Lung microvascular endothelial cell (primary cell): ENCODE data around the gene OXLD1. TPM values are rescaled to one million over a fixed set of nuclear protein-coding genes. Genes with fewer than 3 reads are reported as not detected.

Experiments used
- DNase-seq, 2 donors: peaks; one replicate each; pipeline versions ENCODE4 v3.0.0 to v3.0.0-alpha.2; 2010; ENCODE audit warnings: low read depth in 2 of 2
- total RNA-seq: library from RNA; depleted of rRNA; stranded (reverse); fragments of >200 nt; gene quantifications from 2 replicates; pipeline ENCODE4 v1.2.1, GENCODE V29; 2014

OXLD1 gene
- total RNA-seq, 1 donor from 2014 or later = 30.4 TPM

DNA sequence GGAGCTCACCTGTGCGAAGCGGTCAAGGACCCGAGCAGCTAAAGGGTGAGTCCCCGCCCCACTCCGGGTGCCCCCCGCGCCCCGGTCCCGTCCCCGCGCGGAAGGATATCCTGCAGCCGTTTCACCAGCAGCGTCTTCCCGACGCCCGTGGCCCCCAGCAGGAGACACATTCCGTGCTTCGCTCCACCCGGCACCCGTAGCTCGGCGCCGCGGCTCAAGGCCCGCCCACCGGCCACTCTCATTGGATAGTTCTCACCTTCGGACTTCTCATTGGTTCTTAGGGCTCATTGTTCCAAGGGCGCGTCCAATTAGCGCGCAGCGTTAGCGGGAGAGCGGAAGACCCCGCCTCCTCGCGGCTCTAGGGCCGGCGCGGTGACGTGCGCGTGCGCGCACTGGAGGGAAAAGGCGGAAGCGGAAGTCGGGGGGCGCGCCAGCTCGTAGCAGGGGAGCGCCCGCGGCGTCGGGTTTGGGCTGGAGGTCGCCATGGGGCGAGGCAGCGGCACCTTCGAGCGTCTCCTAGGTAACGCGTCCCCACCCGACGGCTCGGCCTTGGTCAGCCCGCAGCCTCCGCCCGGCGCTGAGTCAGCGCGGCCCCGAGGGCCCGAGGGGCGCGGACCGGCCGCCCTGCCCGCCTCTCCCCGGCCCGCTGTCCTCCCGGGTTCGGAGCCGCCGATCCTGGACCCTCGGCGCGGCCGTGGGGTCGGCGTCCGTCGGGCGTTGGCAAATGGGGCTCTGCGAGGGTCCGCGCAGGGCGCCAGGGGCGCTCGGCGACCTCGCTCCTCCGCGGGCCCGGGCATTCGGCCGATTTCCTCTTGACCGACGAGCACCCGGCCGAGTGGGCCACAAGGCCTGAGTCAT is 17.4 kb upstream of the OXLD1 start, which contains the start of the genes ARL16 and HGS:
Gene ARL16 (minus strand): TSS at position 214 of the 858 bp plus-strand sequence. CDS start 44 bp downstream, at position 170.
Gene HGS (plus strand): TSS at position 428 of the 858 bp plus-strand sequence. CDS start 56 bp downstream, at position 484.
- peak; percentile 99 for DNase-seq

DNA sequence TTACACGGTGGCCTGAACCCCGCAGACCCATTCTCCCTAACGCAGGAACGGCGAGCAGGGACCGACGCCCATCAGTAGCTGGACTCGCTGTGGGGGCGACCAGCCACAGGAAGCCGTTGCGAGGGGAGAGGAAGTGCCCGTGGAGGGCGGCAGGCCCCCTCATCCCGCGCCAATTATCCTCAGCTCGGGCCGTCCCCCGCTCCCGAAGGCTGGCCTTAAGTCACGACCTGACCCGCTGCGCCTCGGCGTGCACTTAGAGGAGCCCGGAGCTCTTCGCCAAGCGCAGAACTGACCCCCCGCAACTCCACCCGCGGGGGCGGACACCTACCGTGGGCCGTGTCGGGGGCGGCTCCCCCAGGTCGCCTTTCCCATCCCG is 16.8 kb upstream of the OXLD1 start:
- DNase-seq = no peak

DNA sequence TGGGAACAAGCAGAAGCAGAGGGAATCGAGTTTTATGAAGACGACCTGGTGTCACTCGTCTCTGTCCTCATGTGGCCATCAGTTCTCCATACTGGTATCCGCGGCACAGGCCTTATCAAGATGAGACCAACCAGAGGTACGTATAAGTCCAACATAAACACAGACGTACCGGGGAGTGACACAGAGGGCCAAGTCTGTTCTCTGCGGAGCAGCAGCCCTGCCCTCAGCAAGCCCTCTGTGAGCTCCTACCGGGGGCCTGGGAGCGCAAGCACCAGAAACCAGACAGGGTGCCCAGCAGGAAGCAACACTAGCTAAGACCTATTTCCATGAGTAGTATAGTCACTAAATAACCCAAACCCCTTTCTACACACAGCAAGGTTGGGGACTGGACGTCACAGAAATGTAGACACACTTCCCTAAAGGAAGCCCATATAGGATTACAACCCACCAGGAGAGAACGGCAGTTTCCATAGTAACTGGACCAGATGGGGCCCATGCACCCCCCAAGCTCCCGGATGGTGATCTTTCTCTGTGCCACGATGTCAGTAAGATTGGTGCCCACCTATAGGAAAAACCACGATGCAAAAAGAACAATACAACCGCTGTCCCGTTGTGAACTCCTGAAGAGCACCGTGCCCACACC is 16.3 kb upstream of the OXLD1 start:
- no peak for DNase-seq

DNA sequence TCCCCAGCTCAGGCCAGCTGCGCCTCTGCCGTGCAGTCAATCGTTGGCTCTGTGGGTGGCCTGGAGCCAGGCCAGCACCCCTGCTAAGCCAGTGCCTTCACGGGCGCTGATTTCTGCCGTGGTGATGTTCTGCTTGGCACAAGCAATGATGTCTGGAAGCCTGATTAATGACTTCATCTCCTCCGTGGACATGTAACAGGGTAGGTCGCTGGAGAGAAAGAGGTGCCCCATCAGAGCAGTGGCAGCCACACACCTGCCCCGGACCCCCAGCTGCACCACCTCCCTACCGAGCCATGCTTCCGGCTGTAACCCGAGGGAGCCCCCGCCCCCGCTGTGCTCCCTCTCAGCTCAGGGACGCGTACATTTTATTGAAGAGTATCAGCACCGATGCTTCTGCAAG is 15.3 kb upstream of the OXLD1 start:
- no peak for DNase-seq

DNA sequence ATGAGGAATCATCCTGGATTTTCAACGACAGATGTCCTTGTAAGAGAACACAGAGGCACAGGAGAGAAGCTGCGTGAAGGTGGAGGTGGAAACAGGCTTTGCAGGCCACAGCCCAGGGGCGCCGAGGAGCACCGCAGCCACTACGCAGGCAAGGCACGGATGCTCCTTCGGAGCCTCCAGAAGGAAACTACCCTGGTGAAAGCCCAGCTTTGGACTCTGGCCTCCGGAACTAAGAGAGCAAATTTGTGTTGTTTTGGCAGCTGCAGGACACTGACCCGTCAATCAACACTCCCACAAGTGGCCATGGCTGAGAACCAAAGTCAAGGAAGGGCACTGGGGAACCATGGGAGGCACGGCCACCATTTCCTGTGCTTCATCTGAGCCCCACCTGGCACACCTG is 13.7 kb upstream of the OXLD1 start:
- no peak for DNase-seq

DNA sequence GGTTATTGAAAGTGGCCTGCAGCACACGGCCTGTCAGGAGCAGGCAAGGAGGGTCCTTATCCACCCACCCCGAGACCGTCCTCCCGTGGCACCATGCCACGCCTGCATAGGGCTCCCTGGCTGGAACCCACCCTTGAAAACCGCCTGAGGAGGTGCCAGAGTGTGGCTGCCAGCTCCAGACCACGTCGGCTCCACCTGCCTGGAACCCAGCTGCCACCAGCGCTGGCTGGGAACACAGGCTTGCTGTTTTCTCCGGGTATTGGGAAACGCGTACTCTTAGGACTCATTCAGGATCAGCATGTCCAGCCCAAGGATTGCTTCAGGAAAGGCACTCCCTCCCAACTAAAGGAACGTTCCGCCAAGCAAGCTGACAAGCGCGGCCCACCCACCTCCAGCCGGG is 10.5 kb upstream of the OXLD1 start:
- no peak for DNase-seq

DNA sequence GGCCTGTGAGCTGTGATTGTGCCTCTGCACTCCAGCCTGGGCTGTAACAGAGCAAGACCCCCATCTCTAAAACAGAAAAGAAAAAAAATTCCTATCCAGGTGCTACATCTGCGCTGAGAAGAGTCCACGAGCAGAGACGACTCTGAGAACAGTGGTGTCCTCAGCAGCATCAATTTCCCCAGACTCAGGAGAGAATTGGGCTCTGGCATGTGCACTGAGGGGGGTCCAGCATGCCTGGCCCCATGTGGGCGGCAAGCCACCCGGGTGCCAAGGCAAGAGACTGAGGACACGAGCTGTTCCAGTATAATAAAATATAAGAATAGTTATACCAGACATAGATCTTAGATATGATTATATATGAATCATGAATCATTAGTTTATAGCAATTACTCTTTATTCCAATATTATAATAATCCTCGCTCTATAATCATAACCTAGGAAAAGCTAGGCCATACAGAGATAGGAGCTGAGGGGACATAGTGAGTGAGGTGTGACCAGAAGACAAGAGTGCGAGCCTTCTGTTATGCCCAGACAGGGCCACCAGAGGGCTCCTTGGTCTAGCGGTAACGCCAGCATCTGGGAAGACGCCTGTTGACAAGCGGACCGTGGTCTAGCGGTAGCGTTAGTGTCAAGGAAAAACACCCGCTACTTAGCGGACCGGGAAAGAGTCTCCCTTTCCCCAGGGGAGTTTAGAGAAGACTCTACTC is 9.3 kb upstream of the OXLD1 start:
- DNase-seq = peak in 1 of 2 donors; percentile 46

DNA sequence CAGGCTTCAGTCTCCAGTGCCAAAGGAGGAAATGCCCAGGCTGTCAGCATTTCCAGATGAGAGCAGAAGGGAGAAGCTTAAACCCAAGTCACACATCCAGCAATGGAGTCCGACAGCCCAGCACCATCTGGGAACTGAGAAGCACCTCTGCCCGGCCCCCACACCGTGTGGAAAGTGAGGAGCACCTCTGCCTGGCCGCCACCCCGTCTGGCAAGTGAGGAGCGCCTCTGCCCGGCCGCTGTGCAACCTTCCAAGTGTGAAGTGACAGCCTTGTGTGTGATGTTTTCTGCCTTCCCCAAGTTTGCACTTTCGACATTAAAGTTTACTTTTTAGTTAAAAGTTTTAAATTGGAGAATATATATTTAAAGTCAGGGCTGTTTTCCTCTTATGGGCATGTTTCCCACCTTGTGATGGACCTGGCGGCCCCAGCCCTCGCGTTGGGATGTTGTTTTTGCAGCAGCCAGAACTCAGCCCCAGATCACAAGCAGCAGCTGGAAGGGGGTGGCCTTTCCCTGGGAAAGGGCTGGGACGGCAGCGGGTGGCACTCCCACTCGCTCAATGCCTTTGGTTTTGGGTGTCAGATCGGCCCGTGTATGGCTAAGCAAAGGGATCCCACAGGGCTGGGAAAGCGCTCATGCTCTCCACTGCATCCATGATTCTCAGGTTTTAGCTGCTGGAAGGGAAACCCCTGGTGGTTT is 7.3 kb upstream of the OXLD1 start:
- DNase-seq = no peak

DNA sequence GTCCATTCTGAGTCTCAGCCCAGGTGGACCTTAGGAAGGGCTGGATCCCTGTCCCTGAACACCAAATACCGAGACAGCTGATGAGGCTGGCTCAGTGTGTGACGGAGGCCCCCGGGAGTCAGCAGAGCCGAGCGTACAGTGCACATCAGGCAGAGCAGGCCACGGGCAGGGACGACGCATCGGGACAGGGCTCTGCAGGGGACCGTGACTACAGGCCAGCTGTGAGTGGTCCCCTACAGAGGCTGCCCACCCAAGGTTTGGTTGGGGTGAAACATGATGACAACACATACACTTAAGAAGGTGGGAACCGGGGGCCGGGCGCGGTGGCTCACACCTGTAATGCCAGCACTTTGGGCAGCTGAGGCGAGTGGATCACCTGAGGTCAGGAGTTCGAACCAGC is 6.5 kb upstream of the OXLD1 start:
- no peak for DNase-seq

DNA sequence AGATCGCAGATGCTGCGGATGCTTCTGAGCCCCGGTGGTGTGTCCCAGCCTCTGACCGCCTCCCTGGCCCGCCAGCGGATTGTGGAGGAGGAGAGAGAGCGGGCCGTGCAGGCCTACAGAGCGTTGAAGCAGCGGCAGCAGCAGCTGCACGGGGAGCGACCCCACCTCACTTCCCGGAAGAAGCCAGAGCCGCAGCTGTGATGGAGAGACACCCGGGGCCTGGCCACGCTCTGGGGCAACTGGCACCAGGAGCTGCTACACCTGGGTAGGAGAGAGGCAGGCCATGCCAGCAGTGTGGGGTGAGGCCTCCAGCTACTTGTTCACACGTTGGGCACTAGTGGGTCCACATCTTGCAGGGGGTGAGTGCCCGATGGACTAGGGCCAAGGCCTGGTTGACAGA is 6.1 kb upstream of the OXLD1 start:
- no peak for DNase-seq

DNA sequence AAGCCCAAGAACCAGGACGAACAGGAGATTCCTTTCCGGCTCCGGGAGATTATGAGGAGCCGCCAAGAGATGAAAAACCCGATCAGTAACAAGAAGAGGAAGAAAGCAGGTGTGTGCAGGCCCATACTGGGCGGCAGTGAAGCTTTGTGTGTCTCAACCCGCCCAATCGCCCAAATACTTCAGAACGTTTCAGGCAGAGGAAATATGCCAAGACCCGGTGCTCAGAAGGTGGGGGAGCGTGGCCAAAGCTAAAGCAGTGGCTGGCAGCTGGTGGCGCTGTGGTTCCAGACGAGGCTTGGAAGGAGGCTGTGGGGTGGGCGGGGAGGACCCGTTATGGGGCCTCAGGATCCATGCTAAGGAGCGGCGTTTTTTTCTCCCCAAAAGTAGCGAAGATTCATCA is 1.3 kb upstream of the OXLD1 start:
- DNase-seq = no peak

DNA sequence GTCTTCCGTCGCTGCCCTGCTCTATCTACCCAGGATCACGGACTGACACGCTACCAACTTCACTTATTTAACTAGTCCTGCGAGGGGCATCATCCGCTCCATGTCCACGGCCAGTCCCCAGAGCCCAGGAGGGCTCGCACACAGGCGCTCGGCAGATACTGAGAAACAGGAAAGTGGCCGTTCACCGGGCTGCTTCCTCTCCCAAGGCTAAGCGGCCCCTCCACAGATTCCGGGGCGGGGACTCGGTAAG is 388 bp downstream of the OXLD1 start:
- DNase-seq = peak; percentile 62 to 64

DNA sequence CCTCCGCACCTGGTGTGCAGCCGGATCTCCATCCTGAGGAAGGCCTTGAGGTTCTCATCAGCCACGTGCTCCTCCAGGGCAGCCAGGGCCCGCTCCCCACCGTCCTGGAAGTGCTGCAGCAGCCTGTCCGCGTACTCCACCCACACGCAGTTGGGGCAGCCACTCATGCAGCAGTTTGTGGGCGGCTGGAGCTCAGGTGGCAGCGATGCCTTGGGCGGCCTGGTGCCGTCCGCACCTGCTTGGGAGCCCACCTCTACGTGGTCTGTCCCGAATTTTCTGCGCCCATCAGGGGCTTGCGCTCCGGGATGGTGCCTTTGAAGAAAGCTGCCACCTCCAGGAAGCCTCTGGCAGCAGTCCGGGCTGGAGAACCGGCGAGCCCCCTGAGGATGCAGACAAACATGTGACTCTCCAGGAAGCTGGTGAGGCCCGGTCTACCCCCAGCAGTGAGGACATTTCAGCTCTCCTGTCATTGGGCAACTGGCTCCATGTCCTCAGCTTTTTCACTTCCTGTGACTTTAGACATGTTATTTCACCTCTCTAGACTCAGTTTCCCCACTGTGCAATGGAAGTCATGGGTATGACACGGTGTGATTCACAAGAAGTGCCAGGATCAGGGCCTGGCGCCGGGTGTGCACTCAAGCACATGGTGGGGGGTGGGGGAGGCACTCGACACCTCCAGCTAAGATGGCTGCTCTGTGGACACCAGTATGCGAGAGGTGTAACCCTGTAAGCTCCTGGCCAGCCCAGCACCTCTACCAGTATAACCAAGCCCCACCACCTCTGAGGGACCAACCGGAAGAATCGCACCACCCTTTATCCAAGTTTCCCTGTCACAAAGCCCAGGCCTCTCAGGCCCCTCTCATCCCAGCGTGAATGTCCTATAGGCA is 957 bp downstream of the OXLD1 start:
- peak; percentile 36 to 44 for DNase-seq

DNA sequence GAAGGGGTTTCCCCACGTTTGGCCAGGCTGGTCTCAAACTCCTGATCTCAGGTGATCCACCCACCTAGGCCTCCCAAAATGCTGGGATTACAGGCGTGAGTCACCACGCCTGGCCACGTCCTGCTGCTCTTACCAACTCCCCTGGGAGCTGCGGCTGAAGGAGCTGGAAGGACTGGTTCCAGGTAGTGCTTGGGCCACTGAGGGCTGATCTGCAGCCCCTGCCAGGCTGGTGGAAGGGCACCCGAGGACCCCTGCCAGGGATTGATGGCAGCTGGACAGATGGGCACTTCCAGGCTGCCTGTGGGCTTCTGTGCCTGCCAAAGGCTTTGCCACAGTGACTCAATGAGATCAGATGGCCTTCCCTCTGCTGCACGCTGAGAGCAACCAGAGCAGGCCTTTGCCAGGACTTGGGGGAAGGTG is 2.3 kb downstream of the OXLD1 start:
- no peak for DNase-seq

DNA sequence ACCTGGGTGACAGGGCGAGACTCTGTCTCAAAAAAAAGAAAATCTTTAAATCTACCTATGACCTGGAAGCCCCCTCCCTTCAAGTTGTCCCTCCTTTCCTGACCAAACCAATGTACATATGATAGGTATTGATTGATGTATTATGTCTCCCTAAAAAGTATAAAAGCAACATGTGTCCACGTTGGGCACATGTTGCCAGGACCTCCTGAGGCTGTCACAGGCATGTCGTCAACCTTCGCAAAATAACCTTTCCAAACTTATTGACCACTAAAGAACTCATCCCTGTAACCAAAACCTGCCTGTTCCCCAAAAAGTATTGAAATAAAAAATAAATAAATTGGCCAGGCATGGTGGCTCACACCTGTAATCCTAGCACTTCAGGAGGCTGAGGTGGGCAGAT is 4.4 kb downstream of the OXLD1 start:
- no peak for DNase-seq

DNA sequence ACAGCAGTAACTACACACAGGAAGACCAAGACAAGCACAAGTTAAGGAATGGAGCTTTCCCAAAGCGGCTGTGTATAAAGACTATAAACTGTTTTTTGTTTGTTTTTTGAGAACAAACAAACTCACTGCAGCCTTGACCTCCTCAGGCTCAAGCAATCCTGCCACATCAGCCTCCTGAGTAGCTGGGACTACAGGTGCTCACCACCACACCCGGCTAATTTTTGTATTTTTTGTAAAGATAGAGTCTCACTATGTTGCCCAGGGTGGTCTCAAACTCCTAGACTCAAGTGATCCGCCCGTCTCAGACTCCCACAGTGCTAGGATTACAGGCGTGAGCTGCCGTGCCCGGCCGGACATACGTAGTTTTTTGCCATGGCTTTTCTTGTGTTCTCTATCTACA is 6.0 kb downstream of the OXLD1 start:
- DNase-seq = no peak

DNA sequence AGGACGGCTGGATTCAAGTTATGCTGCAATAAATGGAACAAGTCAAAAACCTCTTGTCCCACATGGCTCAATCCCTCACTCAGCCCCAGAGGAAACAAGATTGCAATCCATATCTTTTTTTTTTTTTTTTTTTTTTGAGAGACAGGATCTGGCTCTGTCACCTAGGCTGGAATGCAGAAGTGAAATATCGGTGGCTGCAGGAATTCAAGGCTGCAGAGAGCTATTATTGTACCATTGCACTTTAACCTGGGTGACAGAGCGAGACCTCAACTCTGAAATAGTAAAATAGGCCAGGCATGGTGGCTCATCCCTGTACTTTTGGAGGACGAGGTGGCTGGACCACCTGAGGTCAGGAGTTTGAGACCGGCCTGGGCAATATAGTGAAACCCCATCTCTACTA is 7.4 kb downstream of the OXLD1 start:
- DNase-seq = no peak

DNA sequence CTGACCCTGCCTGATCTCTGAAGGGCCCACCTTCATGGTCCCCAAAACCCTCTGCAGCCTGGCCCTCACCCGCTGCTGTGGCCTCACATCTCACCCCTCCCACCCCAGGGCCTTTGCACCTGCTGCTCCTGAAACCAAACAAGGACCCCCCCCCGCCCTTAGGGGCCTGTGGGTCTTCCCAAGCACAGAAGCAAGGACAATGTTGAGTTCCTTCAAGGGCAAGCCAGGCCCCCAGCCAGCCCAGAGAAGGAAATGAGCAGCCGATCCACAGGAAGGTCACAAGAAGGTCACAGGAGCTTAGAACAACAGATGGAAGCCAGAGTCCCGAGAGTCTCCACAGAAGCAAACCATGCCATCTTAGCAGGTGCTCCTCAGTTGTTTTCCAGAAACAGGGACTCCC is 9.6 kb downstream of the OXLD1 start:
- peak in 1 of 2 donors; percentile 68 for DNase-seq

DNA sequence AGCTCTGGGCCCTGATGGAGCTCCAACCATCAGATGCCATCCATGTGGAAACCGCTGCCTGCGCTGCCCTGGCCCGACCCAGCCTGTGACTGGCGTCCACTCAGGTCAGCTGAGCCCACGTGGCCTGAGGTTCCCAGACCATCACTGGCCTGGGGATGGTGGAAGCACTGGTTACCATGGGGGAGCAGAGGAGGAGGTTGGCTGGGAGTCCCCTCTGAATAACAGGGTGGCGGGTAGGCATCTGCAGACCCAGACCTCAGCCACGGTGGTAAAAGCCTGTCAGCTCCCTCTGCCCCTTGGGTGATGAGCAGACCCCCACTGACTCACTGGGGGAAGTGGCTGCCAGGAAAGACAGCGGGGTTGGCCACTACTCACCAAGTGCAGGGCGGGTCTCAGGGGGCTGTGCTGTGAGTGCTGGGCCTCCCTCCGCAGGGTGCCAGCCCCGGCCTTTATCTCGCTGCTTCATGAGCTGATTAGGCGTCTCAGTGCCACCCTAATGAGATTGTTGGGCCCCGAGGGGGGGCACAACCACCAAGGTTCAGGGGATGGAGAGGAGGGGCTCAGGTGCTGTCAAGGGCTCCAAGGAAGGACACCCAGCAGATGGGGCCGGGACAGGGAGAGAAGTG is 10.2 kb downstream of the OXLD1 start, which contains the start of gene PDE6G:
Gene PDE6G (minus strand): TSS at position 425 of the 626 bp plus-strand sequence. CDS start 3,237 bp downstream, outside the sequence.
- no peak for DNase-seq

DNA sequence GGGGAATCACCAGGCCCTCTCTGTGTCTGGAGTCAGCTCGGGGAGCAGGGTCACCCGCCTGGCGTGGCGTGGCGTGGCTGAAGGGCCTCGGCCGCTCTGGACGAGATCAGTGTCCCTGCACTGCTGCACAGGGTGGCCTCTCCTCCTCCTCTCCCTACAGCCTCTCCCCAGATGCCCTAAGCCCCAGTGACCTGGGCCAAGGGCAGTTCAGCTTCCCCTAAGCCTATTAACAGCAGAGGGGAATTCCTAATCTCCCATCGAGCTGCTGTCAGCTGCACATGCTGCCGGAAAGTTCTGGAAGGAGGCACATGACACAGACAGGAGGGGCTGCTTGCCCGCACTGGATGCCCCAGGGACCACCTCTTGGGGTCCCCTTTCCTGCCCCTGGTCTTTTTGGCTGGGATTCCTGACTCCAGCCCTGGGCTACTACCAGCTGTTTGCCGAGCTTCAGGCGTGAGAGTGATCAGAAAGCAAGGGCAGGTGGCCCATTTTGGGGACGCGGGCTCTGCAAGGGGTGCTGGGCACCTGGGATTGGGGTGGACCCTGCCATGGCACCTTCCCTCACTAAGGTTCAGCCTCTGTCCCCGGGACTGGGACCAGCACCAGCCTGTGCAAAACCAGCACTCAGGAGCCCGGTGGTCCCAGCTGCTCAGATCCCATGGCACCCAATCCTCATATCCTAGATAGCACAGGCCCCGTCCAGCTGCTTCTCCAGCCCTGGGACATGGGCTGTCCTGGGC is 10.9 kb downstream of the OXLD1 start:
- no peak for DNase-seq
